Measurements from ENCODE around the gene SYT1.

GRCh38 chr12:78964521-78964920 is 99.9 kb downstream of the SYT1 start:
- no peak for TF ChIP-seq POLR2A (IDR thresholded peaks at IDR 0.05)
- no peak for TF ChIP-seq EP300 (IDR thresholded peaks at IDR 0.05)
- TF ChIP-seq CTCF (IDR thresholded peaks at IDR 0.05): no peak
